Large intestine (tissue), 3 donors: ENCODE measurements around the gene ODAD4. TPM values are rescaled to one million over a fixed set of nuclear protein-coding genes. Genes with fewer than 3 reads are reported as not detected.
A peak's percentile ranks its signal among the peaks of the same experiment; 100 is the strongest.
"Not testable (repeated sequence)": the region's sequence is repeated elsewhere in the genome, so short reads cannot be mapped to it uniquely, and the experiment has no call there.

Experiments
- DNase-seq, 2 donors: peaks; one replicate each; pipeline versions ENCODE4 v3.0.0 to v3.0.0-alpha.2; 2013
- H3K27ac ChIP-seq: one replicate; pipeline ENCODE4 v1.5.1; 2013; ENCODE audit warnings: low read length
- H3K27me3 ChIP-seq: 2 replicates; pipeline ENCODE4 v1.6.1; 2013; ENCODE audit warnings: low read length; ENCODE audit not compliant: control insufficient read depth, insufficient read depth
- H3K36me3 ChIP-seq: 2 replicates; pipeline ENCODE4 v1.6.1; 2013; ENCODE audit warnings: low read length; ENCODE audit not compliant: control insufficient read depth, insufficient read depth
- H3K4me1 ChIP-seq: one replicate; pipeline ENCODE4 v1.6.1; 2013; ENCODE audit warnings: low read length; ENCODE audit not compliant: control insufficient read depth, insufficient read depth
- H3K4me3 ChIP-seq: one replicate; pipeline ENCODE4 v1.5.1; 2013; ENCODE audit warnings: low read length
- H3K9me3 ChIP-seq: one replicate; pipeline ENCODE4 v1.6.1; 2013; ENCODE audit warnings: mild to moderate bottlenecking, low read depth, low read length, moderate library complexity; ENCODE audit not compliant: control insufficient read depth
- WGBS: methylation state at CpG from one replicate; pipeline ENCODE4 v1.1.5; 2013; ENCODE audit warnings: low lambda C conversion rate; ENCODE audit not compliant: insufficient coverage; 5-methylcytosine and 5-hydroxymethylcytosine counted together
- polyA plus RNA-seq: library from polyadenylated mRNA; unstranded; fragments of 120-200 nt; gene quantifications from one replicate; pipeline ENCODE4 v1.2.1, GENCODE V29; 2013

ODAD4 gene
- polyA plus RNA-seq, 1 donor, result 0.87 TPM

DNA sequence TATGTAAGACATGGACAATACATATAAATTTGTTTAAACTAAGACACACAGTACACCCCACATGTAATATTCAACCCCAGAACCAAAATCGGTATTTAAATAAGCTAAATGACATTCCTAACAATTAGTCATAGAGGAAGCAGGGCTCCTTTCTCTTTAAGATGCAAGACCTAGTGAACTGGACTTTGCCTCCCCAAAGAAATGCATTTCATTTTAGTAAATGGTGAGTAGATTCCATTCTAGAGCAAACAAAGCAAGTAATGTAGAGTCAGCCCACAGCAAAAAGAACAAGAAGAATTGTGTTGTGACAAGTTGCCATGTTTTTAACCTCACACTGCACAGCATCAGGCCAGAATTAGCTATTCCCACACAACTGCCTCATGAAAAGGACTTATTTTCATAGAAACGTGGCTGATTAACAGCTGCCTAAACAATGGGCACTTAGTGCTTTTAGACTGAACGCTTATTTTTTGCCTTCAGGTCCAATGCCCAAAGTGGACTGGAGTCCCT is 72.4 kb downstream of the ODAD4 start:
- H3K27me3 ChIP-seq, result no peaks in the 10 kb centered on the region
- no peaks in the 10 kb centered on the region for H3K9me3 ChIP-seq
- H3K36me3 ChIP-seq, result peaks cover 29% of the 10 kb centered on the region
- peak overlapping the region; percentile 34 for H3K27ac ChIP-seq
- DNase-seq, result peak in 1 of 2 donors; percentile 61
- no peak overlapping the region for H3K4me3 ChIP-seq
- WGBS, result 38% methylated on average over 1 of the region's 3 CpGs
- peaks cover 20% of the 10 kb centered on the region for H3K4me1 ChIP-seq

DNA sequence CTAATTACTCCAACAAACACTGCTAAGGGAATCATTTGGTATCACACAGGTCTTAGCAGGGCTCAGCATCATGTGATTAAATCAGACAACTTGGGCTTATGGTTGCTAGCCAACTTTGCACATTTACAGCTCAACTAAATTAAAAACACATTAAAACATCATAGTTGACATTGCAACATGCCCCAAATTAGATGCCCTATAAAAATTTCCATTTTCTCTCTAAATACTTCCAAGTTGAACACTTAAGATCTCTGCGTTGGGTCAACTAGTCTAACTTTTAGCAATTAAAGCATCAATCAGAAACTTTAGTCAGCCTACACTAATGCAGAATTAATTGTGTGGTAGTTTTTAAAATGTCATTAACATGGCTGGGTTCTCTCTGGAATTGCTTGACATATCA is 74.7 kb downstream of the ODAD4 start:
- no peak for DNase-seq
- Histone ChIP-seq H3K36me3 (peaks cover 17% of the 10 kb centered on the region), H3K9me3 (no peaks in the 10 kb centered on the region), H3K27me3 (no peaks in the 10 kb centered on the region), H3K4me3 (no peak overlapping the region), H3K4me1 (peaks cover 20% of the 10 kb centered on the region), H3K27ac (no peak overlapping the region)
- no CpG with 5 or more reads among the region's 1 CpG for WGBS

DNA sequence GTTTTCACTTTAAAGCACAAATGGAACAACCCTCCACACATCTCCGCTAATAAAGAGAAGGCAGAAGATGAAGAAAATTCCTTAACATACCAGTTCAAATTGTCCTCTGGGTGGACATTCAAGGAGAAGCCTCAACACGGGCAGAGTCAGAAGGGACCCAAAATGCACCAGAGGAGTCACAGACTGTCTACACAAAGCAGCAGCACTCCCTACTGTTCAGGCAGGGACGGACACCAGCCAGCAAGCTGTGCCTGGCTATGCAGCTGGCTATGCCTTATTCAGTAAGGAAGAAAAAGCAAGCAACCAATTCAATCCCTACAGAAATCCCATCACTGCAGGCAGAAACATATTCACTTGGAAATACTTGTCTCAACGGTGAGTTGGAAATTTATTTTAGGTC is 78.8 kb downstream of the ODAD4 start:
- WGBS, result 100% methylated on average over 1 of the region's 4 CpGs
- no peaks in the 10 kb centered on the region for H3K4me1 ChIP-seq
- no peaks in the 10 kb centered on the region for H3K27me3 ChIP-seq
- H3K9me3 ChIP-seq, result no peaks in the 10 kb centered on the region
- no peak overlapping the region for H3K27ac ChIP-seq
- H3K36me3 ChIP-seq, result peaks cover 3% of the 10 kb centered on the region
- DNase-seq, result no peak
- no peak overlapping the region for H3K4me3 ChIP-seq

DNA sequence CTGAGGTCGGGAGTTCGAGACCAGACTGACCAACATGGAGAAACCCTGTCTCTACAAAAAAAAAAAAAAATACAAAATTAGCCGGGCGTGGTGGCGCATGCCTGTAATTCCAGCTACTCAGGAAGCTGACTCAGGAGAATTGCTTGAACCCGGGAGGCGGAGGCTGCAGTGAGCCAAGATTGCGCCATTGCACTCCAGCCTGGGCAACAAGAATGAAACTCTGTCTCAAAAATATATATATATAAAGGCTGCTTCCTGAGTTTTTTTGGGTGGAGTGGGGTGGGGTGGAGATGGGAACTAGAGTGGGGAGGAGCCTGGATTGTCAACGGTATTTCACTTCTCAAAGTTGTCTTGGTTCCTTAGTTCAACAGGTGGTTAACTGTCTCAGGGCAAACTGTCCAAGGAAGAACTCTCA is 79.9 kb downstream of the ODAD4 start:
- not testable (repeated sequence) for DNase-seq, H3K4me1 ChIP-seq, H3K9me3 ChIP-seq, H3K4me3 ChIP-seq, H3K27me3 ChIP-seq, H3K27ac ChIP-seq, H3K36me3 ChIP-seq
- WGBS, result no CpG with 5 or more reads among the region's 9 CpGs

DNA sequence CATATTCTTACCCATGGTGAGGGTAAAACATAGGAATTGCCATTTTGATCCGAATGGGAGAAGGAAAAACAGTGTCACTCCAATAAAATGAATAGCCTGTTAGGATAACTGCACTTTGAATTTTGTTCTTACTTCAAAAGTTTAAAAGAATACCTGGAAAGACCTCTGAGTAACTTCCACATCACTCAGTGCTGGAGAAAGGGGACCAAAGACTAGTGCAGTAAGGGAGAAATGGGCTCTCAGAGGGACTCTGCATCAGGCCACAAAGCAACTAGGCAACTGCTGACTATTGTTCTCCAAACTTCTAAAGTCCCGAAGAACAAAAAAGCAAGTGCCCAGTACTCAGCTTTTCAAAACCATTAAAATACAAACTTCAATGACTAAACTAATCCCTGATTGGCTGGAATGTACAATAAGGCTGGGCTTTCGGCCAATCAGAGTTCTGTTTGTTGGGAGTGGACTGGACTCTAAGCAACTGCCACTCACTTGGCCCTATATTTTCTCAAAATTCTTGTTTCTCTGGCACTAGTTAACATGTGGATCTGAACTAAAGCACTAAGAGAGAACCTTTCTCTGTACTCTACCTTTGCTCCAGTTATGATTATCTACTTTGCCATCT is 80.6 kb downstream of the ODAD4 start:
- Histone ChIP-seq H3K9me3 (no peaks in the 10 kb centered on the region), H3K4me3 (no peak overlapping the region), H3K27me3 (no peaks in the 10 kb centered on the region), H3K4me1 (peaks cover 2% of the 10 kb centered on the region), H3K27ac (no peak overlapping the region), H3K36me3 (peaks cover 3% of the 10 kb centered on the region)
- WGBS, result 100% methylated on average over 1 of the region's 3 CpGs
- no peak for DNase-seq

DNA sequence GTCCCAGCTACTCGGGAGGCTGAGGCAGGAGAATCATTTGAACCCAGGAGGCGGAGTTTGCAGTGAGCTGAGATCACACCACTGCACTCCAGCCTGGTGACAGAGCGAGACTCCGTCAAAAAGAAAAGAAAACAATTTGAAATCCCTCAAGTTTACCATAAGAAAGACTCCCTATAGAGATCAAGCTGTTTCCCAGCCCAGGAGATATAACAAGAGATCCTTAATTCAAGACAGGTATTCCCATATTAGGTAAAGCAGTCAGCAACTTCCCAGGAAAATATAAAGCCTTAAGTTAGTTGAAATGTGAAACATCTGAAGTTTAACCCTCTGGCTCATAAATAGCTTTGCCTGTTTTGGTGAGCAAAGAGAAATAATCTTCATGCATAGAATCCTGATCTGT is 81.9 kb downstream of the ODAD4 start:
- not testable (repeated sequence) for H3K4me1 ChIP-seq, H3K9me3 ChIP-seq, DNase-seq, H3K36me3 ChIP-seq, H3K27me3 ChIP-seq, H3K27ac ChIP-seq, H3K4me3 ChIP-seq
- no CpG with 5 or more reads among the region's 4 CpGs for WGBS

DNA sequence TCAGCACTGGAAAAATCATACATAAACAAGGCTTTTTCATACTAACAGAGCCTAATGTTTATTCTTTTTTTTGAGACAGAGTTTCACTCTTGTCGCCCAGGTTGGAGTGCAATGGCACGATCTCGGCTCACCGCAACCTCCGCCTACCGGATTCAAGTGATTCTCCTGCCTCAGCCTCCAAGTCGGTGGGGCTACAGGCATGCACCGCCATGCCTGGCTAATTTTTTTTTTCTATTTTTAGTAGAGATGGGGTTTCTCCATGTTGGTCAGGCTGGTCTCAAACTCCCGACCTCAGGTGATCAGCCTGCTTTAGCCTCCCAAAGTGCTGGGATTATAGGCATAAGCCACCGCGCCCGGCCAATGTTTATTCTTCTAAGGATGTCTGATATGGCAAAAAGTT is 83.3 kb downstream of the ODAD4 start:
- not testable (repeated sequence) for H3K9me3 ChIP-seq, DNase-seq

More for the DNA sequence above, 83.3 kb downstream of the ODAD4 start:
- H3K4me1 ChIP-seq, result peaks cover 10% of the 10 kb centered on the region
- H3K27me3 ChIP-seq, H3K36me3 ChIP-seq, H3K4me3 ChIP-seq, H3K27ac ChIP-seq: not testable (repeated sequence)
- WGBS, result 97% methylated on average over 6 of the region's 12 CpGs

Other genes with a start within 250 kb of the ODAD4 start
- 791 TPM for gene EIF1, start 241.7 kb upstream of the ODAD4 start, polyA plus RNA-seq
- gene GAST, start 218.3 kb upstream of the ODAD4 start, polyA plus RNA-seq, result 0.28 TPM
- 0.39 TPM for gene HAP1, start 196.0 kb upstream of the ODAD4 start, polyA plus RNA-seq
- gene JUP, start 143.9 kb upstream of the ODAD4 start, polyA plus RNA-seq, result 172 TPM
- 15.4 TPM for gene P3H4, start 118.7 kb upstream of the ODAD4 start, polyA plus RNA-seq
- gene FKBP10, start 117.6 kb upstream of the ODAD4 start, polyA plus RNA-seq, result 43.2 TPM
- 36.7 TPM for gene NT5C3B, start 94.4 kb upstream of the ODAD4 start, polyA plus RNA-seq
- gene KLHL10, start 92.8 kb upstream of the ODAD4 start, polyA plus RNA-seq, result 0.06 TPM
- 5.6 TPM for gene KLHL11, start 65.2 kb upstream of the ODAD4 start, polyA plus RNA-seq
- gene ACLY, start 11.7 kb upstream of the ODAD4 start, polyA plus RNA-seq, result 99.7 TPM
- gene CNP, start 36.2 kb downstream of the ODAD4 start, polyA plus RNA-seq, result 47.6 TPM
- 93.0 TPM for gene DNAJC7, start 86.8 kb downstream of the ODAD4 start, polyA plus RNA-seq
- gene NKIRAS2, start 89.5 kb downstream of the ODAD4 start, polyA plus RNA-seq, result 42.8 TPM
- 2.4 TPM for gene C17orf113, start 120.0 kb downstream of the ODAD4 start, polyA plus RNA-seq
- 1.4 TPM for gene ZNF385C, start 167.9 kb downstream of the ODAD4 start, polyA plus RNA-seq
- gene DHX58, start 182.1 kb downstream of the ODAD4 start, polyA plus RNA-seq, result 11.8 TPM
- gene KAT2A, start 190.8 kb downstream of the ODAD4 start, polyA plus RNA-seq, result 49.1 TPM
- 0.40 TPM for gene HSPB9, start 192.2 kb downstream of the ODAD4 start, polyA plus RNA-seq
- gene RAB5C, start 224.4 kb downstream of the ODAD4 start, polyA plus RNA-seq, result 182 TPM